Activated CD4-positive, alpha-beta T cell treated with anti-CD3 and anti-CD28 coated beads for 48 hours (primary cell): ENCODE results near the gene ABHD16B.

Experiments
- DNase-seq: peaks from one replicate; pipeline ENCODE4 v3.0.0-alpha.2; 2020

ABHD16B gene

GRCh38 chr20:63897978-63898561 lies 36.8 kb downstream of the ABHD16B start:
- no peak for DNase-seq

- DNase-seq: peak; percentile 18
These were observed 37.7 kb downstream of the ABHD16B start for GRCh38 chr20:63898882-63899558.

GRCh38 chr20:63900413-63900812 lies 39.1 kb downstream of the ABHD16B start:
- no peak for DNase-seq

GRCh38 chr20:63903796-63904561 lies 42.7 kb downstream of the ABHD16B start:
- DNase-seq: no peak

GRCh38 chr20:63908008-63908682 lies 46.8 kb downstream of the ABHD16B start:
- DNase-seq: no peak

- DNase-seq: no peak
These were observed 49.9 kb downstream of the ABHD16B start for GRCh38 chr20:63911176-63911575.
